ENCODE data around the gene MARVELD2. TPM values are rescaled to one million over a fixed set of nuclear protein-coding genes. Genes with fewer than 3 reads are reported as not detected.

MARVELD2 gene
- total RNA-seq, result 26.1 and 33.3 TPM in 2 replicates

DNA sequence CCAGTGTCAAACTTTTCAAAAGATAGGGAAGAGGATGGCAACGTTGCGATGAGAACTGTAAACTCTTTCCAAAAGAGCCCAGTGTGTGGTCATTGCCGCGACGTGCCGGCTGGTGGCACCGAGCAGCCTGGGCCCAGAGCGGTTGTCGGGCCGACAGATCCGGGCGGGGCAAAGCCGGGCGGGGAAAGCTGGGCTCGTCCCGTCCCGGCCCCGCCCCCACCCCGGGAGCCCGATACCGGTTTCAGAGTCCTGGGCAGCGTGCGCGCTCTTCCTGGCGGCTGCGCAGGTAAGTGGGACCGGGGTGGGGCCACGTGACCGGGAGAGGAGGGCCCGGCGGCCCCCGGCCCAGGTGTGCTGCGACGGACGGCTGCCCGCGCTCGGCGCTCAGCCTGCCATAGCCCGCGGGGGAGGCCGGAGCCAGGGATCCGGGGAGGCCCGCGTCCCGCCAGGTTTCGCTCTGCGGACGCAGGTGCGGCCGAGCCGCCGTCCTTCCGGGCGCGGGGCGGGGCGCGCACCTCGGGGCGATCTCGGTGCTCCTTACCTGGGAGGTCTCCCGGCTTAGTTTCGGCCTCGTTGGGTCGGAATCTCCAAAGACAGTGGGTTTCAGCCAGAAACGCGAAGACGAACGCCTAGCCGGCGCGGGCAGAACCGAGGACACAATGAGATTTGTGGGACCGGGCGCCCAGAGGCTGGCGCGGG lies at the start of gene MARVELD2:
Gene MARVELD2, plus strand, starts transcription at position 232 of the 699 bp plus-strand sequence. CDS start 4,270 bp downstream, outside the sequence.

DNA sequence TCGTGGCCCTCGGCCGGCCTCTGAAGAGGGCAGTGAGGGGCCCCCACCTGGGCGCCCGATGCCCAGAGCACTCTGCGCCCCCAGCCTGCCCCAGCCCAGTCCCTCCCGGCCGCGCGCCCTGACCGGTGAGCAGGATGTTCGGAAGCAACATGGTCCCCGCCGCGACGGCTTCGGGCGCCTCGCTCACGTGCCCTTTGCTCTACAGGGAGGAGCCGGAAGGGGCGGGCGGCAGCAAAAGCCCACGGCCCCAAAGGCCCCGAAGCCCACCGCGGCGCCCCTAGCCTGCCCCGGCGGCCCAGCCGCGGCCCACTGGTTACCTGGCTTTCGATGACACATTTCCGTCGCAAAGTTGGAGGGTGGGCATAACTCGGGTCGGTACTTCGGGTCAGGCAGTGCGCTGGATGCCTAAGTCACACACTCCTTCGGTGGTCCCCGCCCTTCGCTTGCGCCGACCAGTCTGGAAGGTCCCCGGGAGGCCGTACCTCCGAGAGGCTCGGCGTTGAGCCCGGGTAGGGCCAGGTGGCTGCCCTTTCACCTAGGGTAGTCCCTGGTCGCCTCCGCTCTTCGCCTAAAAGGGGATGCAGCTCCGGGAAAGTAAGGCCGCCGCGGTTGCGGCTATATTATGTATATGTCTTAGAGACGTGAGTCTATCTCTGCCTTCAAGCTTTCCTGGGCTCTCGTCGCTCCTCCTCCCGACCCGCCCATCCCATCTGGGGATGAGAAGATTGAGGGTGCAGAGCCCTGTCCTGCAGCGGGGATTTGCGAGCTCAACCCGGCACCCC lies 45.4 kb upstream of the MARVELD2 start, which contains the start of the genes AK6, RAD17 and TAF9:
Gene AK6, minus strand, starts transcription at position 181 of the 782 bp plus-strand sequence. Its CDS starts 30 bp downstream, at position 151.
Gene RAD17, plus strand, starts transcription at position 479 of the 782 bp plus-strand sequence. CDS start 2,391 bp downstream, outside the sequence.
Gene TAF9, minus strand, starts transcription at position 181 of the 782 bp plus-strand sequence. CDS start 3,783 bp downstream, outside the sequence.

GRCh38 chr5:69492391-69492922 lies 77.5 kb downstream of the MARVELD2 start, which contains the start of gene OCLN:
Gene OCLN (plus strand): TSS chr5:69492790. CDS start chr5:69504245, 11,455 bp downstream.

Other genes with a start within 250 kb of the MARVELD2 start
- 153 and 171 TPM in 2 replicates for gene CCNB1, start 248.0 kb upstream of the MARVELD2 start, total RNA-seq
- 45.1 and 45.7 TPM in 2 replicates for gene CENPH, start 225.5 kb upstream of the MARVELD2 start, total RNA-seq
- 36.0 and 38.6 TPM in 2 replicates for gene CDK7, start 180.2 kb upstream of the MARVELD2 start, total RNA-seq
- 2.8 and 5.9 TPM in 2 replicates for gene CCDC125, start 82.3 kb upstream of the MARVELD2 start, total RNA-seq
- gene AK6, start 45.6 kb upstream of the MARVELD2 start, total RNA-seq, result 17.4 and 17.5 TPM in 2 replicates
- 43.5 and 56.6 TPM in 2 replicates for gene TAF9, start 45.6 kb upstream of the MARVELD2 start, total RNA-seq
- 11.8 and 15.0 TPM in 2 replicates for gene RAD17, start 45.3 kb upstream of the MARVELD2 start, total RNA-seq
- 13.2 and 19.0 TPM in 2 replicates for gene OCLN, start 77.7 kb downstream of the MARVELD2 start, total RNA-seq
- gene GTF2H2C, start 145.1 kb downstream of the MARVELD2 start, total RNA-seq, result 15.0 and 16.4 TPM in 2 replicates